ENCODE data around the gene IRX4.
"Not testable (repeated sequence)": the region's sequence is repeated elsewhere in the genome, so short reads cannot be mapped to it uniquely, and the experiment has no call there.

The IRX4 gene

GRCh38 chr5:1877103-1878049 is 5.3 kb downstream of the IRX4 start:
- DNase-seq: no peak

- no peak for DNase-seq
Measured at GRCh38 chr5:1876660-1877064, 6.1 kb downstream of the IRX4 start.

GRCh38 chr5:1875843-1876659 is 6.7 kb downstream of the IRX4 start:
- no peak for DNase-seq

GRCh38 chr5:1875281-1875842 is 7.4 kb downstream of the IRX4 start:
- no peak for DNase-seq

GRCh38 chr5:1874771-1875220 is 7.9 kb downstream of the IRX4 start:
- DNase-seq: no peak

- DNase-seq: no peak
Measured at GRCh38 chr5:1874348-1874747, 8.4 kb downstream of the IRX4 start.

GRCh38 chr5:1873243-1873959 is 9.3 kb downstream of the IRX4 start:
- no peak for DNase-seq

- DNase-seq: no peak
Measured at GRCh38 chr5:1871441-1871840, 11.3 kb downstream of the IRX4 start.

GRCh38 chr5:1870435-1871272 is 12.1 kb downstream of the IRX4 start:
- DNase-seq: not testable (repeated sequence)

GRCh38 chr5:1868886-1869475 is 13.7 kb downstream of the IRX4 start:
- DNase-seq: no peak

- DNase-seq: no peak
Measured at GRCh38 chr5:1867815-1868143, 14.9 kb downstream of the IRX4 start.

- DNase-seq: no peak
Measured at GRCh38 chr5:1867114-1867814, 15.5 kb downstream of the IRX4 start.

- no peak for DNase-seq
Measured at GRCh38 chr5:1865948-1866347, 16.8 kb downstream of the IRX4 start.

- no peak for DNase-seq
Measured at GRCh38 chr5:1865486-1865885, 17.2 kb downstream of the IRX4 start.

GRCh38 chr5:1864896-1865440 is 17.8 kb downstream of the IRX4 start:
- DNase-seq: no peak

- no peak for DNase-seq
Measured at GRCh38 chr5:1860949-1861348, 21.8 kb downstream of the IRX4 start.

- DNase-seq: no peak
Measured at GRCh38 chr5:1860021-1860610, 22.6 kb downstream of the IRX4 start.

GRCh38 chr5:1859099-1859498 is 23.6 kb downstream of the IRX4 start:
- DNase-seq: no peak

GRCh38 chr5:1858436-1858835 is 24.3 kb downstream of the IRX4 start:
- no peak for DNase-seq

GRCh38 chr5:1857256-1857600 is 25.5 kb downstream of the IRX4 start:
- no peak for DNase-seq

All from OCI-M1 (cell line).